ENCODE measurements around the gene NXPH2.
"Not testable (repeated sequence)": the region's sequence is repeated elsewhere in the genome, so short reads cannot be mapped to it uniquely, and the experiment has no call there.

The NXPH2 gene

DNA sequence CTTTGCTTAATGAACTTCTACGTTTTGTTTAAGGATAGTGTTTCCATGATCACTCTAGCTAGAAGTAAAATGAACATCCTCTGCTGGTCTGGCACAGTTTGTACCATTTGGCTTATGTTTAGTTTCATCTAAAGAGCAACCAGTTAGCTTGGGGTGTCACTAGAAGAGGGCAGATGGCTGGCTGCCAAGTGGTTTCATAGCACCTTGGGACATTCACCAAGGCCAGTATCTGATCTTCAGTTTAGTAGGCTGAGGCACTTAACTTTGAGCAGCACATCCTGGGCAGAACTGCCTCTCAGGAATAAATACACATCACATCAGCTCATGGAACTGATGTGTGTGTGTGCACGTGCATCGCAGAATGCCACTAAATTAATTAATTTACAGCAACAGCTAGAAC, 68.4 kb downstream of the NXPH2 start:
- no peak for DNase-seq (ENCODE audit: low read depth in 2 of 2)

DNA sequence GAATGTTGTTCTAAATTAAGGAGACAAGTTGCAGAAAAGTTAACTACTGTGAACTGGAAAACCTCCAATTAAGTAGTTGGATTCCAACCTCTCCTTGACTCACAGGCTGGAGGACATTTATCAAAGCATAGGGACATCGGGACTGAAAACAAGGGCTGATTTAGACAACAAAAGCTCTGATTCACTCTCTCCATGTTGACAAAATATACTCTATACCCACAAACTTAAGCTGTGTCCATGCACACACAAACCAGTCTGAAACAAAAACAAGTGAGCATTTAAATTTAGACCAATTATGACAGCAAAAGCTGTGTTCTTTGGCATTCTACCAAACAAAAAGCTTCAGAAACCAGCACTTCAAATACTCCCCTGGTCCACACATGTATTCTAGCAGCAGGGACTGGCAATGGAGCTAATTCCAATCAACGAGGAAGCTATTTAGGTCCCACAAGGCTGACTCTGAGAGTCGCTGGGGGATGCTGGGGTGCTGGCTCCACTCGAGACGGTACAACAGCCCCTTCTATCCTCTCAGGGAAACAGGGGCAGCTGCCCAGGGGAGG, 71.4 kb downstream of the NXPH2 start:
- DNase-seq (ENCODE audit: low read depth in 2 of 2): no peak

DNA sequence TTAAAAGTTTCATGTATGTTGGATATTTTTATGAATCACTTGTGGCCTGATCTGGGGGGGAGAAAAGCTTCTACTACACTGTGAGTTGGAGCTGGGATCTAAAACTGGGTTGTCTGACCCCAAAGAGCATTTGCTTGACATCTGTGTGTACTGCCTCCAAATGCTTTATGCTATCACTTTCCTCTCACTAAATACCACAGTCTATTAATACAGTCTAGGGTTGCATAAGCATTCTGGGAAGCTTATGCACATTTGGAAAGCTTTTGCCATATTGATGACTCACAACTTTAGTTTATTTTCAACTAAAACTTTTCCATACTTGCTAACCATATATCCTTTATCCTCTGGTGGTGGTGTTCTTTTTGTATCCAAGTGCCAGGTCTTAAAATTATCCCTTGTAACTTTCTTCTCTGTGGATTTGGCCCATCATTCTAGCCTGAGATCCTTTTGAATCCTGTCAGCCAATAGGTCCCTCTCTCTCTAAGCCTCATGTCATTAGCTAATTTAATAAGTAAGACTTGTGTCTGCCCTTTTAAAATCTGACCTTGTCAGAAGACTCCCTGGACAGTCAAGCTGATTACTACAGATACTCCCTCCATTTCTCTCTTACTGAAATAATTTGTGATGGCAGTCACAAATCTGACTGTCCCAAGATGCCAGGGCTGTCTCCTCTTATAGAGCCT, 72.7 kb downstream of the NXPH2 start:
- DNase-seq (ENCODE audit: low read depth in 2 of 2): no peak

DNA sequence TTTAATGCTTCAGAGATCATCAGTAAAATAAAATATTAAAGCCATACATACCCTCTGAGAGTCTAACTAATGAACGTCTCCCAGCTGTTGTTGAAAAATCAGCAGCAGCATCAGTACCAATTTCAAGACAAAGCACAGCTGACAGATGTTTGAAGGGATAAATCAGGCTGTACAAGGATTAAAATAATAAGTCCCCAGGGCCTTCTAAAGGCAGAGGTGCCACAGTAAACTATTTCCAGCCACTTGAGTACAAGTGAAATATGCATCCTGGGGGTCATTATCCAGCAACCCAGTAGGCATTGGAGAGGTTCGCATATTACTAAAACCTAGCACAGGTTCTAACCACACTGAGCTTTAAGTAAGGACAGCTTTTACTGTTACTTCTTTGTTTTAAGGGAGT, 76.9 kb downstream of the NXPH2 start:
- DNase-seq (ENCODE audit: low read depth in 2 of 2): no peak

DNA sequence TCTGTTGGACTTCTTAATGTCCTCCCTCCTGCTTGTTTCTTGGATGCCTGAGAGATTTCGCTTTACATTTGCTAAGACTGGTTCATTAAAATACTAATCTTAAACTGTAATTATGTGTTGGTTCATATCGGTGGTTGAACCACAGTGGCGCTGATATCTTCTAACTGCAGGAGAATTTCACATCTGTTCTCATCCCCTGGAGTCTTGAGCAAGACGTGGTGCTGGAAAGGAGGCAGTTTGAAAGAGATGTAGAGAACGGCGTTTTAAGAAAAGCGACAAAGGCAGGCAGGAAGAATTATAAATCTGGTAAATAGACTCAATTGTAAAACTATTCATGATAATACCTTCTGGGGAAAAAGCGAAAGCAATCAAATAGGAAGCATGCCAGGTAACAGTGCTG, 79.5 kb downstream of the NXPH2 start:
- DNase-seq (ENCODE audit: low read depth in 2 of 2): no peak

DNA sequence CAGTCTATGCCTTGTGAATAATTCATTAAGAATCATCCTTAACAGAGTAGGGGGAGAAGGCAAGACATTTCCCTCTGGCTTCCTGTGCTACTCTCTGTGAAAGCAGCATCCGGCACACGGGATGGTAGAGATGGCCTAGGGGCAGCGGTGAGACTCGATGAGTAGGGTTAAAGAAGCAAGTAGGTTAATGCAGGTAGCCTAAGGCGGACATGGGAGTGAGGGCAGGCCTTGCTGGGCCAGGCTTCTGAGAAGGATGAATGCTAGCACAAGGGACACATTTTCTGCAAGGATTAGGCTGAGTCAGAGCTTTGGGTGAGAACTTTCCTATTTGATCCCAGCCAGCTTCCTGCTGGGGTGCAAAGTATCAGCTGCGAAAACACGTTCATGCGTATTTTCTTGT, 80.8 kb downstream of the NXPH2 start:
- DNase-seq (ENCODE audit: low read depth in 2 of 2): no peak

DNA sequence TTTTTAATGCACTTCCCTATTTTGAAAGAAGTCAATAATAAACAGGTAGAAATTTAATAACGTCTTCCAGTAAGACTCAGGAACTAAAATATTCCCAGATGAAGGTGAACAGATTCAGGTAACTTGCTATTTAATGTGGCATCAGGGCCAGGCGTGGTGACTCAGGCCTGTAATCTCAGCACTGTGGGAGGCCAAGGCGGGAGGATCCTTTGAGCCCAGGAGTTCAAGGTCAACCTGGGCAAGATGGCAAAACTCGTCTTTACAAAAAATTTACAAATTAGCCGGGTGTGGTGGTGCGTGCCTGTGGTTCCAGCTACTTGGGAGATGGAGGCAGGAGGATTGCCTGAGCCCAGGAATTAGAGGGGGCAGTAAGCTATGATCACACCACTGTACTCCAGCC, 81.8 kb downstream of the NXPH2 start:
- DNase-seq (ENCODE audit: low read depth in 2 of 2): no peak

DNA sequence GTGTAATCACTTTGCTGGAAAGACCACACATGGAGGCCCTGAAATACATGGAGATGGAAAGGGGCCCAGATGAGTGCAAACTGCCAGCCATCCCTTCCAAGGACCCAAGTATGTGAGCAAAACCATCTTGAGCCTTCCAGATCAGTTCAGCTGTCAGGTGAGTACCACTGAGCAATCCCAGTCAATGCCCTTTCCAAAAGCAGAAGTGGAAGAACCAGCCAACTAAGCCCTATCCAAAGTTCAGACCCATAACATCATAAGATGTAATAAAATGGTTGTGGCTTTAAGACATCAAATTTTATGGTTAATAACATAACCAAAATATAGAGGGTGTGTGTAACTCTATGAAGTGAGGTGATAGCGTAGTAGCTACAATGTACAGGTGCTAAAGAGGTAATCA, 88.5 kb downstream of the NXPH2 start:
- DNase-seq (ENCODE audit: low read depth in 2 of 2): no peak

DNA sequence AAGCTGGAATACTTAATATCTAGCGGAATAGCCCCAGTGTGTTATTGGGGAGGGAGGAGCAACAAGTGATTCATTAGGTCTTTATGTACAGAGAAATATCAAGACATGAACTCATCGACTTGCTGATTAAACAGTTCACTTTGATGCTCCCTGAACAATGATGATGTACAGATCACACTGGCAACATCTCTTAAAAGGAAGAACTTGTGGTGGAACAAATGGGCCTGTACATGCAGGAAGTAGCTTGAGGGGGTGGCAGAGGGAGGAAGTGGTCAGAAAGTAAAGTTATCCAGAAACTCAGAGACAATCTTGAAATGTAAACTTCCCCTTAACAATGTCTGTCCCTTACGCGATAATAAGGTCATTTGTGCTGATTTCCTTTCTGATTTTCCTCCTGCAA, 90.5 kb downstream of the NXPH2 start:
- DNase-seq (ENCODE audit: low read depth in 2 of 2): no peak

DNA sequence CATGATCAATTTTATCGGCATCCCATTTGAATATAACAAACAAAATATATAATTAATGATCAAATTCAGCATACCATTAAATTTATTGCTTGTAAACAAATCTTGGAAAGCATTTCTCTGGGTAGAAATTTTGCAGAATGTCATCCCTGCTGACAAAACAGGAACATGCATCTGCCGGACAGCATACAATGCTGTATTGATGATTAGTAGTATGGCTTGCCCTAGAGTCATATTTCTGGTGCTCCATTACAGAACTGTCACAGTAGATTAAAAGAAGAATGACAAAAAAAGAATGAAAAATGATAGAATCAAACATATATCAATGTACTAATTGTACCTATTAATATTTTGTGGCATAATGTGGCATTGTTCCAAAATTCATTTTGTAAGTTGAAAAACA, 98.0 kb downstream of the NXPH2 start:
- no peak for DNase-seq (ENCODE audit: low read depth in 2 of 2)

DNA sequence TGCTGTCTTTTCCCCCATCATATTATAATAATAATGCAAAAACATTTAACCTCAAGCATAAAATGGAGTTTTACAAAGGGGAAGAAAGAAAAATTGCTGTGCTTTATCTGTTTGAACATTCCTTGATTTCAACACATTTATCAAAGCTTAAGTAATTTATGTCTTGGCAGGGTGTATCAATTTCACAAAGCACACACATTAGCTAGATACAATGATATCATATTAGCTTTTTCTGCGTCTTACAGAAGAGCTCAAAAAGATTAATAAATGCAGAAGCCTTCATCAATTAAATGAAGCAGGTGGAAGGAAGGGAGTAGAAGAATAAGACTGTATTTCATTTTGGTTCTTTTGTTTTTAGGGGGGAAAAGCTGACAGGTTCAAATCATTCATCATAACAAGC, 103.0 kb downstream of the NXPH2 start:
- DNase-seq (ENCODE audit: low read depth in 2 of 2): no peak

DNA sequence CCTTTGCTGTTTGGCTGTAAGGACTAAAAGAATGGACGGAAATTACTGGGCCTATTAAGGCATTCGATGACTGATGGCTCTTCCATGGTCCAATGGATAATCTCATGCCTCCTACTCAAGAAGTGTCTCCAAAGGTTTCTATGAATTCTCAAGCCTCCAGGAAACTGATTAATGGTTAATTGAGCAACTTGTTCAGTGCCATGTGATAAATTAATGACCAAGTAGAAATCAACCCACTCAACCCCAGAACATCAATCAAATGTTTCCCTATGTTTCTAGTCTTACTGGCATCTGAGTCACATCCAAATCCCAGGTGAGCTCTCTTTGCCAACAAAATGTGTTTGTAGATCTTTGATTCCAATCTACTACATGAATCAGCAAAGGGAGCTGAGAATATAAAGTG, 103.6 kb downstream of the NXPH2 start:
- DNase-seq (ENCODE audit: low read depth in 2 of 2): no peak

DNA sequence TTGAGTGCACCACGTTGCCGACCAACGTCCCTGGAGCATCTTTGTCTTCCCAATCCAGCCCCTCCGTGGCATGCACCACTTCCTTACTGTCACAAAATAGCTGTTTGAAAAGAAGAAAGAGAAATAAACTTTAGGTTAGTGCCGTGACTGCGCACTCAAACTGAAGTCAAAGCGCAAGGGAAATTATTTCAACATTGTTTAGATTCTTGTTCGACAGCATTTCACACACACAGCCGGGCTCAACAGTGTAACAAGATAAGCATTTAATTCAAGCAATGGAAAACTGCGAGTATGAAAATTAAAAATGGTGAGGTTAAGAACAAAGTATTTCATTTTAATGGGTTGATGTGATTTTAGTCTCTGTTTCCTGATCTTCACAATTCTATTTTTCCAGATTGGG, 108.6 kb downstream of the NXPH2 start:
- DNase-seq (ENCODE audit: low read depth in 2 of 2): no peak

DNA sequence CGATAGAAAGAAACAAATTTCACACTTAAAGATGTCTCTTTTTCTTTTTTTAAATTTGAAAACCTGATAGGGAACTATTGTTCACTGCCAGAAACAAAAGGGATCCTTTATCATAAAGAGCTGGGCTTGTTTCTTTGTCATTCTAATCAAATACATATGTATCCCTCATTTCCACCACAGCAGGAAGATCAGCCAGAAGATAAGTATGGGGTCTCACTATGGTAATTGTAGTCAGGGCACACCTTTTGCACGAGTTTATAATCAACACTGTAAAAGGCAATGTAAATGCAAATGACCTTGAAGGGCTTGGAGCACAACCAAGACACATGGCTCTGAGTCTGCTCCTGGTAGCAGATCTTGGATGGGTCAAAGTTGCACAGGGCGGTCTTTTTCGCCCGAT, 109.5 kb downstream of the NXPH2 start:
- DNase-seq (ENCODE audit: low read depth in 2 of 2): no peak

DNA sequence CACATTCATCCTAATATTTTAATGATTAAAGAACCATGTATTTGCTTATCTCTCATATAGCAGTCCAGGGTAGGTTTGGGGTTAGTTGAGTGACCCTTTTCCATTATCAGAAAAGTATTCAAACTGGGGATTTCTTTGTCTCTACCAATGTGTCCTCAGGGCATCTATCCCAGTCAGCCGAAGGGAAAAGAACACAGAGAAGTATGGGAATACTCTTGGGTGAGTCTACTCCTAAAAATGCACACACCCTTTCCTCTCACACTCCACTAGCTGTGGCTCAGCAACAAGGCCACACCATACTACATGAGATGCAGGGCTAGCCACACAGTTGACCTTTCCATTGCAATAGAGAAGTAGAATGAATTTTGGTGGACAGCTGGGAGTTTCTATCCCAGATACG, 114.3 kb downstream of the NXPH2 start:
- DNase-seq (ENCODE audit: low read depth in 2 of 2): no peak

DNA sequence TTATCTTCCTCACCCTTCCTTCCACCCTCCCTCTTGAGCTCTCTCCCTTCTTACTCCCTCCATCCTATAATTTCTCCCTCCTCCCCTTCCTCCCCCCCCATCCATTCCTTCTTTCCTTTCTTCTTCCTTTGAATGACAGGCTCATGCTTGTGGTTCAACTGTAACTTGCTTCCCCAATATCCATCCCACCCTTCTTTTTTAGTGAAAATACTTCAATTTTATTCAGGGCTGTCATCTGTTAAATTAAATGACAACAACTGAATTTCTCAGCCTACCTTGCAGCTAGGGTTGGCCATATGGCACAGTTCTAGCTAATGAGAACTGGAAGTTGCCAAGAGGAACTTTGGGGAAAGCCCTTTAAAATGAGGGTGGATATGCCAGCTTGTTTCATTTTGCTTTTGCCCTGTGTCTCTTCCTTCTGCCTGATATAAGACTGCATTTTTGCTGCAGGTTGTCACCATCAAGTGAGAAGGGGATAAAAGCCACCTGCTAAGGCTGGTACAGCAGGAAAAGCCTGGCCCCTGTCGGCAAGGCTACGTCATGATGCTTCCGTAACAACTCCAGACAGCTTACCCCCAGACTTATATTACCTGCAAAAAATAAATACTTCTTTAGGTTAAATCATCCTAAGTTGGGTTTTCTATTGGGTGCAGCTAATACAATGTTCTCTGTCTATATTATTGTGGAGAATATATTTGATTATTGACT, 121.8 kb downstream of the NXPH2 start:
- DNase-seq (ENCODE audit: low read depth in 2 of 2): no peak

DNA sequence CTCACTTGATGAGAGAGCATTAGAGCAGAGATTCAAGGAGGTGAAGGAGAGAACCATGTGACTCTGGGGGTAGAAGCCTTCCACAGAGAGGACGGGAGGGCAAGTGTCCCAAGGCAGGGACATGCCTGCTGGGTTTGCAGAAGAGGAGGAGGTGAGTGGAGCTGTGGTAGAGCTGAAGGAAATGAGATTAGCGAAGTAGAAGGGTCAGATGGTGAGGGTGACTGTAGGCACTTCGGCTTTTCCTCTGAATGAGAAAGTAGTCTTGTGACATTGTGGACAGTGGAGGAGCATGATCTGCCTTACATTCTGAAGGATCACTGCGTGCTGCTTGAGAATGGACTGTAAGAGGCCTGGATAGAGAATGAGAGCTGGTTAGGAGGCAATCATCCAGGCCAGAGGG, 126.0 kb downstream of the NXPH2 start:
- DNase-seq (ENCODE audit: low read depth in 2 of 2): no peak

DNA sequence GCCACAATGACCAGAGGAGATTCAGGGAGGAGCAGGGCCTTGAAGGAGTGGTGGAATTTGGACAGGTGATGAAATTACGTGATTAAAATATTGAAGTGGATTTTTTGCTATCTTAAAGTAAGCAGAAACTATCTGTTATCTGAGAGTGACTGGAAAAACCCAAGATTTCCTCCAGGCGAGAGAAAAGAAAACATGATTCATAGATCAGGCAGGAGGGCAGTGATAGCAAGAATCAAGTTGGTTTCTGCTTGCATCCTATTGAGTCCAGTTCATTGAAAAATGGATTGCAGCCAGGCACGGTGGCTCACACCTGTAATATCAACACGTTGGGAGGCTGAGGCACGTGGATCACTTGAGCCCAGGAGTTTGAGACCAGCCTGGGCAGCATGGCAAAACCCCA, 127.8 kb downstream of the NXPH2 start:
- DNase-seq (ENCODE audit: low read depth in 2 of 2): no peak

DNA sequence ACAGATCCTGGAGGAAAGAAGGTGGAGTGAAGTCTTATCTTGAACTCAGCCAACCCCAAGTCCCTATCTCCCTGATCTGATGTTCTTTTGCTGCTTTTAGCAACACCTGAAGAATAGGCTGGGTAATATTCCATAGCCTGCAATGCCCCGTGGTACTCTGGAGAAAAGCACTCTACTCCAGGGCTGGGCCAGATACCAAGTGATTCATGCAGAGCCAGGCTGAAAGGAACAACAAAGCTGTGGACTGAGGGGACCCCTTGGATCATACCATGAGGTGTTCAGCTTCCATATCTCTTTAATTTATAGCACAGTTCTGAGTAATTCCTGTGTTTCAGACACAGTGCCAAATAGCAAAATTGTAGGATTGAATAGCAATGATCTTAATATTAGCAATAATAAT, 130.6 kb downstream of the NXPH2 start:
- DNase-seq (ENCODE audit: low read depth in 2 of 2): no peak

DNA sequence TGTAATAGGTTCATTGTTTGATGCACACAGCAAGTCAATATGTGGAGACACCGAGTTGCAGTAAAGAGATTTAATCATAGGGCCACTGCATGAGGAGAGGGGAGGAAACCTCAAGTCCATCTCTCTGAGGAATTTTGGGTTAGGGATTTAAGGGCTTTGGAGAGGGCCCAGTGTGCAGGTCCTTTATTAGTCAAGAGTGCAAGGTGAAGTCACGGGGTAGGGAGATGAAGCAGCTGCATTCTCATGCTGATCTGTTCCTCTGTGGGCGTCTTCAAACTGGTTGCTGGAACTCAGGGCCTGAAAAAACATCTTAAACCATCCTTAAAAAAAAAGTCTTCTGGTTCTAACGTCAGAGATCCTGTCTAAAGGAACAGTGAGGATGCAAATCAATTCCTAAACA, 131.6 kb downstream of the NXPH2 start:
- no peak for DNase-seq (ENCODE audit: low read depth in 2 of 2)

DNA sequence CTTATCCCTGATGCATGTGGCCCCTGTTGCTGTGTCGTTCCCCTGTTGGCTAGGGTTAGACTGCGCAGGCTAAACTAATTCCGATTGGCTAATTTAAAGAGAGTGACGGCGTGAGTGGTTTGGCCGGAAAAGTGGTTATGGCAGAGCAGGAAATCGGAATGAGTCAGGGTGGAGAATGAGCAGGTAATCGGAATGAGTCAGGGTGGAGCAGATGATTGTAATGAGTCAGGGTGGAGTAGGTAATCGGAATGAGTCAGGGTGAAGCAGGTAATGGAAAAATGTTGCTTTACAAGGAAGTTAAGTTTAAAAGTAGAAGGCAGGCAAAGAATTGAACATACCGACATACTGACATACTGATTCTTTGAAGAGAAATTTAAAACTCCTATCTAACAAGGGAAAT, 135.4 kb downstream of the NXPH2 start:
- not testable (repeated sequence) for DNase-seq (ENCODE audit: low read depth in 2 of 2)

DNA sequence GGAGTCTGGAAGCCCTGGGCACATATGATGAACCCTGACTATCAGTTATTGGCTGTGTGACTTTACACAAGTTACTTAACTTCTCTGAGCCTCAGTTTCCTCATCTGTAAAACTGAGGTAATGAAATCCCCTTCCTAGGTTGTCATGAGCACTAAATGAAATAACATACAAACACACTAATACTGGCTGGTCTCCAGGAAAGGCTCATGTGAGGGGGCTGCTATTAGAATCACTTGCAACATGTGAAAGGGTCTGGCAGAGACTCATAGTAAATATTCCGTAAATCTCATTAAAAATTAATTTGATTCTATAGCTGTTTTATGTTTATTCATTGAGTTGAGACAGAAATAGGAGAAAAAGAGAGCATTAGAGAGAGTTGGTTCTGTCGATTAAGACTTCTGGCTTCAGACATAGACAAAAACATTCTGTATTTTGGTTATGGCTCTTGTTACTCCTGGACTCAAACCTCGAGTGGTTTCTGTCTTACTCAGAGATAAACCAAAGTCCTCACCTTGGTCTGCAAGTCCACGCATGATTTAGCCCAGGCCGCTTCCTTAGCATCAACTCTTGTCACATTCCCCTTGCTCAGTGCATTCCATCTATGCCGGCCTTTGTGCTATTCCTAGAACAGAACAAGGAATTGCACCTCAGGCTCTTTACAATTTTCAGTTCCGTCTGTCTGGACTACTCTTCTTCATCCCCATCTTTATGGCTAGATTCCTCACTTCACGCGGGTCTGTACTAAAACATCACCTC, 139.1 kb downstream of the NXPH2 start:
- DNase-seq (ENCODE audit: low read depth in 2 of 2): no peak

DNA sequence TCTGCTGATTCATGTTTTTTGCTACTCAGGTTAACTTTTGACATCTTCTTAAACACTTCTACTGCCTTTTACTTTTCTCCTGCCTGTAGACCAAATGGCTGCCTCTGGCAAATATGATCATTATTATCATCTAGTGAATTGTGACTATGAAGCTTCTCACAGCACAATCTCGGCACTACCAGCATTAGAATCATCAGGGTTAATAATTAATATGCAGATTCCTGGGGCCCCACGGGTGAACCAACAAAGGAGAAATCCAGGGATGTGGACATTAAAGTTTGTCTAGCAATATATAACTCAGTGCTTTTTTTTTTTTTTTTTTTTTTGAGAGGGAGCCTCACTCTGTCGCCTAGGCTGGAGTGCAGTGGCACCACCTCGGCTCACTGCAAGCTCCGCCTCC, 142.5 kb downstream of the NXPH2 start:
- DNase-seq (ENCODE audit: low read depth in 2 of 2): no peak

All from activated CD4-positive, alpha-beta T cell treated with anti-CD3 and anti-CD28 coated beads for 24 hours (primary cell).